RWPE2 (cell line): ENCODE measurements around the gene MGLL.

Experiments used
- ATAC-seq: fragments of 200-7000 bp; cut with Tn5 transposase; 3 replicates; pipeline ENCODE4 v1.9.1; 2021; ENCODE audit warnings: low read depth
- DNase-seq: peaks from one replicate; pipeline ENCODE4 v3.0.0-alpha.2; 2020; ENCODE audit warnings: low spot score
- H3K27ac ChIP-seq: fragments of 450-650 bp; 2 replicates; pipeline ENCODE4 v1.5.1; 2017; ENCODE audit warnings: mild to moderate bottlenecking; ENCODE audit not compliant: poor library complexity, severe bottlenecking
- H3K27me3 ChIP-seq: fragments of 250-450 bp; sonication (Bioruptor Pico); 2 replicates; pipeline ENCODE4 v1.5.1; 2021; ENCODE audit warnings: mild to moderate bottlenecking, moderate library complexity; ENCODE audit not compliant: insufficient read depth, poor library complexity, severe bottlenecking
- H3K36me3 ChIP-seq: fragments of 250-450 bp; sonication (Bioruptor Pico); 2 replicates; pipeline ENCODE4 v1.5.1; 2020; ENCODE audit warnings: low read depth, mild to moderate bottlenecking, moderate library complexity
- H3K4me1 ChIP-seq: fragments of 250-450 bp; sonication (Bioruptor Pico); 2 replicates; pipeline ENCODE4 v1.5.1; 2021; ENCODE audit warnings: mild to moderate bottlenecking, moderate library complexity; ENCODE audit not compliant: insufficient read depth, poor library complexity, severe bottlenecking
- H3K4me3 ChIP-seq: fragments of 250-450 bp; sonication (Bioruptor Pico); 2 replicates; pipeline ENCODE4 v1.5.1; 2021; ENCODE audit warnings: mild to moderate bottlenecking, moderate library complexity; ENCODE audit not compliant: severe bottlenecking
- H3K9me3 ChIP-seq: fragments of 250-450 bp; sonication (Bioruptor Pico); 2 replicates; pipeline ENCODE4 v1.5.1; 2021; ENCODE audit warnings: mild to moderate bottlenecking, moderate library complexity; ENCODE audit not compliant: severe bottlenecking
- CTCF ChIP-seq: fragments of 450-650 bp; IDR thresholded peaks from one replicate; pipeline ENCODE4 v1.5.1; 2017; ENCODE audit warnings: mild to moderate bottlenecking, moderate library complexity; ENCODE audit not compliant: poor library complexity, severe bottlenecking

The MGLL gene

DNA sequence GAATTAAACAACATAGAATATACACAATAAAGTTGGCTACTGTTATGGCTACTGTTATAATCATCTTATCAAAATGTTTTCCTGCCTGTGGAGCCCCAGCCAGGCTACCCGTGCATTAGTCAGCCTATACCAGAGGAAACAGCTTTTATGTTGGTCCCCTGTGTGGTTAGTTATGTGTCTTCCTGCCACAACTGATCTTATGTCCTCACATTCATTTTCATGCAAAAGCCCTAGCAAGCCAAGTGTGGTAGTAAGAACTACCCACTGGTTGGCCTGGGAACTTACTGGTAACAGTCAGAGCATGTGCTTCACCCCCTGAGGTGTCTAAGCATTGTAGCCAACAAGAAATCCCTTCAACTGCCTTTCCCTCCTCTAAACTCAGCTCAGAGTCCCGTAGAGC is 21.8 kb downstream of the MGLL start:
- H3K4me1 ChIP-seq: peaks cover 39% of the 10 kb centered on the region
- ATAC-seq: no peak

DNA sequence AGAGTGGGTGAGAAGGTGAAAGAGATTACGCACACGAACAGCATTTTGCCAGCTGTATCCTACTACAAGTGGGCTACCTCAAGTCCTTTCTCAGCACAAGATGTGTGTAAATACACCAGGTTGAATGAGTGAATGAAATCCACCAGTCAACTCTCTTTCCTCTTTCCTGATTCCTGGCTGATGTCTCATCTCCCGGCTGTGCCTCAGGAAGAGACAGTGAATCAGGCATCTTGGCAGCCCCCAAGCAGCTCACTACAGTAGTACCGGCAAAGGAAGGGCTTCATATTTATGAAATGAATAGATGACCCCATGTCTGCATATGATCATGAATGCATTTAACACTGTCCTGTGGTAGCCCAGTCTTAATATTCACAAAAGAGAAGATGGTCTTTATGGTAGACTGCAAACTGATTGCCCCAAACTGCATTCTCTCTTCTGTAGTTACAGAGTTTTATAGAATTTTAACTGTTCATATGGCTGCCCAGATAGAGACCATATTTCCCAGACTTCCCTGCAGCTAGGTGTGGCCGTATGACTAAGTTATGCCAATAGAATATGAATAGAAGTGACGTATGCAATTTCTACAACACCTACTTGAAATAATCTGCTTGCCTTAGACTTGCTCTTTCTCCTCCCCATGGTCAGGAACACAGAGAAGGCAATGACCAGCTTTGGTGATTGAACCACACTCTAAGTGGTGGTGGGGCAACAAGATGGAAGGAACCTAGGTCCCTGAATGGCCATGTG is 22.7 kb downstream of the MGLL start:
- Histone ChIP-seq H3K4me1 (peaks cover 39% of the 10 kb centered on the region), H3K36me3 (peaks cover 4% of the 10 kb centered on the region), H3K27me3 (no peaks in the 10 kb centered on the region), H3K27ac (peak overlapping the region; percentile 96), H3K4me3 (no peak overlapping the region), H3K9me3 (no peaks in the 10 kb centered on the region)
- no peak for TF ChIP-seq CTCF
- ATAC-seq: peak; percentile 84
- no peak for DNase-seq

More for the DNA sequence above, 21.8 kb downstream of the MGLL start:
- peaks cover 4% of the 10 kb centered on the region; the same call in 1 of the 2 replicates for H3K36me3 ChIP-seq
- H3K9me3 ChIP-seq: no peaks in the 10 kb centered on the region
- no peak for TF ChIP-seq CTCF
- peak overlapping the region; percentile 96 for H3K27ac ChIP-seq
- no peak overlapping the region for H3K4me3 ChIP-seq
- H3K27me3 ChIP-seq: no peaks in the 10 kb centered on the region
- no peak for DNase-seq

DNA sequence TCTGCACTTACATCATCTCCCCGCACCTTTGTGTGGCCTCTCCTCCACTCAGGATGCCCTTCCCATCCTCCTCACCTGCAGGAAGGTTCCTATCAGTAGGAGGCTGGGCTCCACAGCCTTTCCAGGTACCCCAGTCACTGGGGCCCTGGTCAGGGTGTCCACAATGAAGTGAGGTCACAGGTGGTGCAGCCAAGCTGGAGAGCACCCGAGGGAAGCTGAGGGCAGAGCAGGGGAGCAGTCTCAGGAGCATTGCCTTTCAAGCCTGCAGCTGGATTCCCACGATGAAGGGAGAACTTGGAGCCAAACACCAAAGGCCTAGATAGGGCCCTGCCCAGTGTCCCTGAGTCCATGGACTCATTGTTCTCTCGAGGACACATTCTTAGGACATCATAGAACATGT is 23.6 kb downstream of the MGLL start:
- ATAC-seq (no peak), DNase-seq (no peak)
- H3K9me3 ChIP-seq: no peaks in the 10 kb centered on the region
- no peaks in the 10 kb centered on the region for H3K27me3 ChIP-seq
- peak overlapping the region; percentile 96 for H3K27ac ChIP-seq
- peaks cover 8% of the 10 kb centered on the region for H3K36me3 ChIP-seq
- H3K4me1 ChIP-seq: peaks cover 31% of the 10 kb centered on the region
- no peak overlapping the region for H3K4me3 ChIP-seq
- no peak for TF ChIP-seq CTCF

DNA sequence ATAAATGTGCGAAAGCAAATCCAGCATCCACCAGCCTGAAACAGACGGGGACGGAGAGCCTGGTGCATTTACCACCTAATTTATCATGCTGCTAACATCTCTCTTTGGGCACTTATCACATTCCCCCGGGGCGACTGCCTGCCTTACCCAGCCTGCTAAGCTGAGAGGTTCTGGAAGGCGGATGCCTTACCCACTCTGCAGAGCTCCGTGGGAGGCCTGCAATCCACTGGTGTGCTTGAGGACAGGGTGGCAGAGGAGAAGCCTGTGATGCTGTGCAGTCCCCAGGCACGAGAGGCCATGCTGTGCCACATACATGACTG is 25.5 kb downstream of the MGLL start:
- no peak overlapping the region for H3K27ac ChIP-seq
- ATAC-seq: no peak
- peaks cover 42% of the 10 kb centered on the region for H3K4me1 ChIP-seq
- H3K4me3 ChIP-seq: no peak overlapping the region
- no peaks in the 10 kb centered on the region for H3K9me3 ChIP-seq
- TF ChIP-seq CTCF: no peak
- DNase-seq: no peak
- H3K27me3 ChIP-seq: no peaks in the 10 kb centered on the region
- peaks cover 8% of the 10 kb centered on the region for H3K36me3 ChIP-seq

DNA sequence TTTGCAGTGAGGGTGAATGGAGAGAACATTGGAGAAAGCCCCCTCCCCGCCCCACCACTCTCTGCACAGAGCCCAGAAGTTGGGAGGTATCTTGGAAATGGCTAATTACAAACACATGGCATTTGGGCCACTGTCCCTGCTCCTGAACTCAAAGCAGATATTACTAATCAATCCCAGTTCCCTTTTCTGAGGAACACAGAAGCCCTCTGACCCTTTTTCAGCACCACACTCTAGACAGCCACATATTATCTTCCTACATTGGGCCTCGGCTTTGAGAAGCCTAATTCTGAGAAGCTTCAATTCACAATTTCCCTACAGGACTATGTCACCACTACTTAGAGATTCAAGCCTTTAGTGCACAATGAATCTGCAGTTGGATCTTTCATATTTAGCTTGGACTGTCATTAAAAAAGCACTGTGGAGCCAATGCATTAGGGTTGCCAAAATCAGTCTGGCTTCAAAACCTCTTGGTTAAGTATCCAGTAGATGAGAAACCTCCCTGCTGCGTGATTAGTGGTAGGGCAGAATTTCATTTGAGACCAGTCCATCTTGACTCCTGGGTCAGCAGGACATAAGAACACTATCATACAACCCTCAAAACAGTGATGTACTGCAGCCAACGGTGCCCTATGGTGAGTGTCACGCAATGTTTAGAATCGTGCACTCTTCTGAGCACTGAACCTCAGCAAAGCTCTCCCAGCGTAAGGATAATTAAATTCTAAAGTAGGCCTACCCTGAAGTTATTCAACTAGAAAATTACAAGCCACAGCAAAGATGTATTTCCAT is 26.1 kb downstream of the MGLL start:
- H3K27ac ChIP-seq: no peak overlapping the region
- no peaks in the 10 kb centered on the region for H3K27me3 ChIP-seq
- no peak for ATAC-seq
- DNase-seq: no peak
- no peak for TF ChIP-seq CTCF
- H3K9me3 ChIP-seq: no peaks in the 10 kb centered on the region
- H3K4me3 ChIP-seq: no peak overlapping the region
- peaks cover 47% of the 10 kb centered on the region for H3K4me1 ChIP-seq
- peaks cover 8% of the 10 kb centered on the region for H3K36me3 ChIP-seq
